ENCODE results near the gene KLHL12.

GRCh38 chr1:202905331-202905730, 21.7 kb downstream of the KLHL12 start:
- TF ChIP-seq, protein P1, sequence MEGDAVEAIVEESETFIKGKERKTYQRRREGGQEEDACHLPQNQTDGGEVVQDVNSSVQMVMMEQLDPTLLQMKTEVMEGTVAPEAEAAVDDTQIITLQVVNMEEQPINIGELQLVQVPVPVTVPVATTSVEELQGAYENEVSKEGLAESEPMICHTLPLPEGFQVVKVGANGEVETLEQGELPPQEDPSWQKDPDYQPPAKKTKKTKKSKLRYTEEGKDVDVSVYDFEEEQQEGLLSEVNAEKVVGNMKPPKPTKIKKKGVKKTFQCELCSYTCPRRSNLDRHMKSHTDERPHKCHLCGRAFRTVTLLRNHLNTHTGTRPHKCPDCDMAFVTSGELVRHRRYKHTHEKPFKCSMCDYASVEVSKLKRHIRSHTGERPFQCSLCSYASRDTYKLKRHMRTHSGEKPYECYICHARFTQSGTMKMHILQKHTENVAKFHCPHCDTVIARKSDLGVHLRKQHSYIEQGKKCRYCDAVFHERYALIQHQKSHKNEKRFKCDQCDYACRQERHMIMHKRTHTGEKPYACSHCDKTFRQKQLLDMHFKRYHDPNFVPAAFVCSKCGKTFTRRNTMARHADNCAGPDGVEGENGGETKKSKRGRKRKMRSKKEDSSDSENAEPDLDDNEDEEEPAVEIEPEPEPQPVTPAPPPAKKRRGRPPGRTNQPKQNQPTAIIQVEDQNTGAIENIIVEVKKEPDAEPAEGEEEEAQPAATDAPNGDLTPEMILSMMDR (IDR thresholded peaks at IDR 0.05; ENCODE audit: low read depth, low read length, poor library complexity, severe bottlenecking), result no peak
- TF ChIP-seq EZH2phosphoT487 (IDR thresholded peaks at IDR 0.05; ENCODE audit: borderline replicate concordance, low read length), result no peak

Data from DOHH2 (cell line).